NCI-H2107 treated with DMSO at 0.1 percent for 48 hours (cell line): ENCODE data around the gene LAMB3.

Source experiments
- DNase-seq: peaks from one replicate; lab custom pipeline; 2025; ENCODE audit not compliant: unreplicated experiment; lab: John Stamatoyannopoulos, UW

Gene LAMB3

GRCh38 chr1:209600541-209600940 lies 51.7 kb downstream of the LAMB3 start:
- DNase-seq: no peak

- no peak for DNase-seq
Measured at GRCh38 chr1:209598227-209598626, 54.0 kb downstream of the LAMB3 start.

GRCh38 chr1:209597499-209597898 lies 54.7 kb downstream of the LAMB3 start:
- DNase-seq: no peak

- DNase-seq: no peak
Measured at GRCh38 chr1:209595599-209596285, 56.5 kb downstream of the LAMB3 start.

- no peak for DNase-seq
Measured at GRCh38 chr1:209595028-209595427, 57.2 kb downstream of the LAMB3 start.

- DNase-seq: no peak
Measured at GRCh38 chr1:209594440-209594839, 57.8 kb downstream of the LAMB3 start.

GRCh38 chr1:209593747-209594146 lies 58.5 kb downstream of the LAMB3 start:
- DNase-seq: no peak

DNA sequence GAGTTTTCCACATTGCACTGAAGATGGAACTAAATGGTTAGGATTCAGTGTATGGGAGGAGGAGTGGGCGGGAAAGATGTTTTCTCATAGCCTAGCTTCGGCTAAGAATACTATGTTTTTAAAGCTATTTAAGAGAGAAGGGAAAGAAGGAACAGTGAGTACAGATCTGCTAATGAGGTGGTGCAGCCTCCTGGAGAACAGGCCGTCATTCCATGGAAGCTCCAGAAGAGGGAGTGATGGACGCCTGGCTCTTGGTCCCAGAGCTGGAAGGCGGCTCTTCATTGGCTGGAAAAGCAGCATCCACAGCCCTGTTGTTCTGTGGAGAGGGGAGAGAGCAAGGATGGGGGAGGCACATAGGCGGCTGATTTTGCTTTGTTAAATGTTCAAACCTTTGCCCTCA lies 61.8 kb downstream of the LAMB3 start:
- DNase-seq: no peak

DNA sequence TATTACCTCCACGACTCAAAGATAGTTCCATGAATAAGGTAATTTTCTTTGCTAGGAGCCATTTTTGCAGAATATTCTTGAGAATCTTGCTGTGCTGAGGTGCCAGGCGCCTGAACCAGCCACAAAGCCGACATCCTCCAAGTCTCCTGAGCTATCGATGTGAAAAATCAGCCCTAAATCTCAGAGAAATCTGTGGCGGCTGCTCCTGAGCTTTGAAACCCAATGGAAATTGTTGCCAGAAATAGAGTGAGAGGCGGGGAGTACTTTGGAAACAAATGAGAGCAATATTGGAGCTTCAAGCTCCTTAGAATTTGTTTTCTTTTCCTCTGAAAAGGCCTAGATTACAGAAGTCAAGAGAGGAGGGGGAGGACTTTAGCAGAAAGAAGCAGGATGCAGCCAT lies 62.4 kb downstream of the LAMB3 start:
- no peak for DNase-seq

- DNase-seq: no peak
Measured at GRCh38 chr1:209589440-209589839, 62.8 kb downstream of the LAMB3 start.

GRCh38 chr1:209587789-209588188 lies 64.4 kb downstream of the LAMB3 start:
- DNase-seq: no peak

- DNase-seq: no peak
Measured at GRCh38 chr1:209586221-209586740, 65.9 kb downstream of the LAMB3 start.

- DNase-seq: peak; percentile 48
Measured at GRCh38 chr1:209585672-209586071, 66.6 kb downstream of the LAMB3 start.

GRCh38 chr1:209585197-209585596 lies 67.0 kb downstream of the LAMB3 start:
- DNase-seq: no peak

DNA sequence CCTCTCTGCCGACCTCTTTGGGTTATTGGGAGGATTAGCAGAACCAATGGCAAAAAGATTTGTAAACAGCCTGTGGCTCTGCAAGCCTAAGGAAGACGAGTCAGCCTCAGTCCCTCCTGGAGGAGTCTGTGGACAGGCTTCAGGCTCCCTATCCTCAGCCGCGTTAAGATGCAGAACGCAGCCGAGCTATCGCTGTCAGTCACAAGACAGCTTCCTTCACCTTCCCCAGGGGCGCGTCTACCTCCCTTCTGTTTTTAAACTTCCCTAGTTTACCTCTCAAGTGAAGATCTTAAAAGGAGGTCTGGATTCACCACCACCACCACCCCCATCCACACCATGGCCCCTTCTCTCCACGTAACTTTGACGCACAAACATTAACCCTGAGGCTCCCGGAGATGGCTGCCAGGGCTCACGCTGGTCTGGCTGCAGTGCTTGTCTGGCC lies 68.0 kb downstream of the LAMB3 start:
- no peak for DNase-seq

DNA sequence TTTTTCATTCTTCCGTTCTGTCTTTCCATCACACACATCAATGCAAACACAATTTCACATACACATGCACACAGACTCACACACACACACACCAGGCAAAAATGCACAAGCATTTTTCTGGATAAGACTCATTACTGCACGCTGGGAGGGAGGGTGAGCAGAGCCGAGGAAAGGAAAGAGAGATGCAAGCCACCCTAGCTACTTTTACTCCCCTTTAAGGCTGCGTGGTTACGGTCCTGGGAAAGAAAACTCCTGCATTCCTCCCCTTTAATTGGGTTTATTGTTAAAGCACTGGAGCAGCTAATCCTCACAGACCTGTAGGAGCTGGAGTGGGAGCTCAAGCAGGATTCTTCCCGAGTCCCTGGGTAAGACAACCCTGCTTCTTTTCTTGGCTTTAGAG lies 68.8 kb downstream of the LAMB3 start, which contains the start of gene CAMK1G:
TSS of gene CAMK1G (plus strand) at position 307 of the 400 bp plus-strand sequence. CDS start 11,270 bp downstream, outside the sequence.
- DNase-seq: peak; percentile 11

DNA sequence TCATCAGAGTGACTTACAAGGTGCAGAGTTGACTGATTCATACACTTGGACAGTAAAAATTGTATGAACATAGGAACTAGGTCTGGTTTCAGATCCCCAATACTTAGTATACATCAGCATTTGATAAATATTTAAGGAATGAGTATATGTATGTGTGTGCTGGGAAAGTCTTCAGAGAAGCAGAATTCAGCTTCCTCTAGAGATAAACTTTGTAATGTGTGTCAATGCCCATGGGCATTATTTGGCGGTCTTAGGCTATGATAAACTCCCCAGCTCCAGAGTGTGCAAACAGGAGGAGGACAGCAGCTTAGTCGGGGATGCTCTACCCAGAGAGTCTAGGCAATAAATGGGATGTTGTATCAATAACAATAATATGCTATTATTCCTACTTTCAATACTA lies 71.6 kb downstream of the LAMB3 start:
- DNase-seq: no peak

DNA sequence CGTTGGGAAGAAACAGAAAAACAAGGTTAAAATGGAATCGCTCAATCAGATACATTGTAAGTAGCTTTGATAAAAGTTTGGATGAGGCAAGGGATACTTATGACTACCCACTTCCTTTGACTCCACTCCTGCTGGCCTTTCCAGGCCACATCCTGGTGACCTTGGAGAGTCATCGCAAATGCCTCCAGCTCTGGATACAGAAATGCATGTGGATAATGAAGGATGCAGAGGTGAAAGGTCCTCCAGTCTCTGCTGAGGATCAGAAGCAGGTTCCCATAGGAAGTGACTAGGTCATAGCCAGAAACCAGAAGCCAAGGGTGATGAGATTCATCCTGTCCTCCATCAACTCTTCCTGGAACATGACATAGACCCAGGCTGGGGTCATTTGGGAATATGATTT lies 74.9 kb downstream of the LAMB3 start:
- DNase-seq: no peak

DNA sequence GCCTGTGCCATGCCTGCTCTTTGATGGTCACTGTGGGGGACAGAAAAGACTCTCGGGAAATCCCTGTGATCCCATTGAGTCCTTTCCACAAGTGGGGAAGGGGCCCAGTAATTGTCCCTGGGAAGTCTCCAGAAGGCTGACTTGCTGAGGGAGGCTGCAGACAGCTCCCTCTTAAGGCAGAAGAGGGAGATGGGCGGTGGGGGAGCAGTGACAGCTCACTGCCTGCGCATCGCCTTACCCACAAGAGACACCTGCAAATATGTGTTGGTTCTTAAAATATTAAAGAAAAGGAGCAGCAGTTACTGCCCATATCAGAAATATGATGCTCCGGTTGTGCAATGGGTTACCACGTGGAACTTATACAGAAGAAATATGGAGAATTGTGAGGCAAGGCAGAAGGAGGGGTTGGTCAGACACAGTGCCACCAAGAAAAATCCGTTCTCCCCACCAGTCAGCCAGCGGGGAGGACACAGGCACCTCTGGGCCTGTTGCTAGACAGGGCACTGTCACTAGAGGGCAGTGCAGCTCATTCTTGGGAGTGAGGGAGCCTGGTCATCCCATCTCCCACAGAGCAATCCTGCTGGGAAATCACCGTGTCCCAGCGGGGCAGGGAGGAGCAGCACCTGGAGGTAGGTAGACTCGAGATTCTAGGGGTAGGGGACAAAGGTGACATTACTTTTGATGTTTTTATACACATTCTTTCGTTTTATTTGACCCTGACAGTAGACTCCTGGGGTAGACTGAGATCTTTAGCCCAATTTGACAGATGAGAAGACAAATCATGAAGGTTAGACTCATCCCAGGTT lies 75.6 kb downstream of the LAMB3 start:
- DNase-seq: peak; percentile 77

DNA sequence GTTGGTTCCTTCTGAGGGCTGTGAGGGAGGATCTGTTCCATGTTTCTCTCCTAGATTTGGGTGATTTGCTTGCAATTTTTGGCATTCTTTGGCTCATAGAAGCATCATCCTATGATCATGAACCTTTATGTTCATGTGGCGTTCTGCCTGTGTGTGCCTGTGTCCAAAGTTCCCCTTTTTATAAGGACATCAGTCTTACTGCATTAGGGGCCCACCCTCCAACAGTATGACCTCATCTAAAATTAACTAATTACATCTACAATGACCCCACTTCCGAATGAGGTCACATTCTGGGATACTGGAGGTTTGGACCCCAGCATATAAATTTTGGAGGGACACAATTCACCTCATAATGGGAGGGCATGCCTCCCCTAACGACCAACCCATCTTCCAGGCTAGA lies 81.5 kb downstream of the LAMB3 start:
- DNase-seq: no peak

DNA sequence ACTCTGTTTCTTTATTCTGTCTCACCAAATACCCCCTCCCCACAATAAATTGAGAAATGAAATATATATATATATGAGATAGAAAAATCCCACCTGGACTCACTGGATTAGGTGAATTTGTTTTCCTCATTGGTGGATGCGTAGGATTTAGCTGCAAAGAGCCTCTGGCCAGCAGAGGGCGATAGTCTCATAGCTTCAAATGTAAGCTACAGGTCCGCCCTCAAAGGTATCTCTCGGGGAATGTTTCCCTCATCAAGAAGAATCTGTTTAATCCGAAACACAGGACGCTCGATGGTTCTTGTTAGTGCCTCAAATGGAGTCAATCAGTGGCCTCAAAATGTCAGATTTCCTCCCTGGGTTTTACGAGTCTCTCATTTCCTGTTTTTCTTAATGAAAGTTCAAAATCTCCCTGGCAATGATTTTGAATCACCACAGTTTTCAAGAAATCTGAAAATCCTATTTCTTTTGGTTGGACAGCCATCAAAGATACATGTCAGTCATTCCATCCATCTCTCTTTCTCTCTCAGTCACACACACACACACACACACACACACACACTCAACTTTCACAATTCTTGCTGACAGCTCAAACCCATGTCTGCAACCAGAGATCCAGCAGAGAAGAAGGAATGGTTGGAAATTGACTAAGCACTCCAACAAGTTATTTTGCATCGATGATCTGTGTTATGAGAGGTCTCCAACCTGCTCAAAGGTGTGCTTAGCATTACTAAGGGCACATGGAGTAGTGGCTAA lies 82.6 kb downstream of the LAMB3 start:
- DNase-seq: peak; percentile 47
